ENCODE measurements around the gene NOP53. TPM values are rescaled to one million over a fixed set of nuclear protein-coding genes. Genes with fewer than 3 reads are reported as not detected.
"Not testable (repeated sequence)": the region's sequence is repeated elsewhere in the genome, so short reads cannot be mapped to it uniquely, and the experiment has no call there.

Gene NOP53
- total RNA-seq, 1 donor from 2014 or later: 93.2 TPM

DNA sequence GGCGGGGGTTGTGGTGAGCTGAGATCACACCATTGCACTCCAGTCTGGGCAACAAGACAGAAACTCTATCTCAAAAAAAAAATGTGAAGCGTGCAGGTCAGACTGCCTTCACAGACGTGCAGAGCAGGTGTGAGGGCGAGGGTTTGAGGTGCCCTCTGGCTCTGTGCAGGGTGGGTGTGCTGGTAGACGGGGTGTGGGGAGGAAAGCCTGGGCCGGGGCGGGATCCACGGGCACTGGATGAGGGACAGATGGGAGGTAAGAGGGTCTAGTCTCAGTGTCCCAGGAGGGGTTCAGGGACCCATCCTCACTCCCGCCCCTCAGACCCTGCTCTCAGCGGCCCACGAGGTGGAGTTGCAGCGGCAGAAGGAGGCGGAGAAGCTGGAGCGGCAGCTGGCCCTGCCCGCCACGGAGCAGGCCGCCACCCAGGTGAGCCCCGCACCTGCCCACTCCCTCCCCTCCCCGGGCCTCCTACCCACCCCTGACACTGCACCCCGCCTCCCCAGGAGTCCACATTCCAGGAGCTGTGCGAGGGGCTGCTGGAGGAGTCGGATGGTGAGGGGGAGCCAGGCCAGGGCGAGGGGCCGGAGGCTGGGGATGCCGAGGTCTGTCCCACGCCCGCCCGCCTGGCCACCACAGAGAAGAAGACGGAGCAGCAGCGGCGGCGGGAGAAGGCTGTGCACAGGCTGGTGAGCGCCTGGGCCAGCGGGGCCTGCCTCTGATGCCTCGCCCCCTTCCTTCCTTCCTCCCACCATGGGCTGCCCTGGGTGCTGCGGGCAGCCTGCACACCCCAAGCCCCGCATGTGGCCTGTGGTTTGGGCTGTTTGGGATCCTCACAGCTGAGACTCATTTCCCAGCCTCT is 9.1 kb downstream of the NOP53 start:
- no peak for DNase-seq (ENCODE audit: low spot score)

DNA sequence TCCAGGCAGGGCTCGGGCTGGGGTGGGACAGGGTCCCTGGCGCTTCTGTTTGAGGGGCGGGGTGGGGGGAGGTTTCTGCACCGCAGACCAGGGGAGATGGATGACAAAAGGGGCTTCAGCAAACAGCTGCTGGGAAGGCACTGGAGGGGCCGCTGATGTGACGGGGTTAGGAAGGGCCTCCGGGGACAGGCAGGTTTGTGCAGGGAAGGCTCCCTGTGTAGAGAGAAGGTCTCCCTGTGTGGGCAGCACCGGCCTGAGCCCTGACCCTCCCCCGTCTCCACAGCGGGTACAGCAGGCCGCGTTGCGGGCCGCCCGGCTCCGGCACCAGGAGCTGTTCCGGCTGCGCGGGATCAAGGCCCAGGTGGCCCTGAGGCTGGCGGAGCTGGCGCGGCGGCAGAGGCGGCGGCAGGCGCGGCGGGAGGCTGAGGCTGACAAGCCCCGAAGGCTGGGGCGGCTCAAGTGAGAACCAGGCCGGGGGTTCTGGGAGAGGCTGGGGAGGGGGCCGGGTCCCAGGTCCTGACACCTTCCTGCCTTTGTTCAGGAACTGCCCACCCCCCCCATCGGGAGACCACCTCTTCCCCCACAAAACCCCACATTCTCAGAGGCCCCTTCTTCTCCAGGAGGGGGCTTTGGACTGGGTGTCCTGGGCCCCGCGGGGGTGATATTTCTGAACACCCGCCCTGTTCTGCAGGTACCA is 9.9 kb downstream of the NOP53 start:
- no peak for DNase-seq (ENCODE audit: low spot score)

DNA sequence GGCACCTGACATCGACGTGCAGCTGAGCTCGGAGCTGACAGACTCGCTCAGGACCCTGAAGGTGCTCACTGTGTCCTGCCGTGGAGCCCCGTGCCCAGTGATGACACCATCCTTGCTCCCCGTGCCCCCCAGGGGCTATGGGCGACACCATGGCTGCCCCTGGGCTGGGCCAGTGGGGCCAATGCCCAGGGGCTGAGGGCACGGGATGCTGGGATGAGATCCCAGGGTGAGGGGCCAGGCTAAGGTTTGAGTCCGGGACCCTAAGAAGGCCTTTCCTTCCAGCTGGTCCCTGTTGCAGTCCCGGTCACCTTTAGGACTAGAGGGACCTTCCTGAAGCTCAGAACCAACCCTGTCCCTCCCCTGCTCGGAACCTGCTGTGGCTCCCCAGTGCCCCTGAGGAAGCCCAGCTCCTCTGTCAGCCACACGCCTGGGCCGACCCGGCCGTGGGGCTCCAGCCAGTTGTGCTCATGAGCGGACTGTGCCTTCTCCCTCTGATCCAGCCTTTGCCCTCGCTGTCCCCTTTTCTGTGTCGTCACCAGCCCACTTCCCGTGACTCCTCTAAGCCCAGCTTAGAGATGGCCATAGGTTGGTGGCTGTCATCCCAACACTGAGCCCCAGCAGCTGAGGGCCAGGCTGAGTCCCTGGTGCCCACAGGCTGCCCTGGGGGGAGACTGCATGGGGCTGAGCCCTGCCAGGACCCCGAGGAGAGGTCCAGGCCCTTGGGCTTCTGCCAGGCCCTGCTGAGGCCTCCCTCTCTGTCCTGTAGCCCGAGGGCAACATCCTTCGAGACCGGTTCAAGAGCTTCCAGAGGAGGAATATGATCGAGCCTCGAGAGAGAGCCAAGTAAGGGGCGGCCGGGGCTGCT is 10.6 kb downstream of the NOP53 start:
- DNase-seq (ENCODE audit: low spot score): no peak

DNA sequence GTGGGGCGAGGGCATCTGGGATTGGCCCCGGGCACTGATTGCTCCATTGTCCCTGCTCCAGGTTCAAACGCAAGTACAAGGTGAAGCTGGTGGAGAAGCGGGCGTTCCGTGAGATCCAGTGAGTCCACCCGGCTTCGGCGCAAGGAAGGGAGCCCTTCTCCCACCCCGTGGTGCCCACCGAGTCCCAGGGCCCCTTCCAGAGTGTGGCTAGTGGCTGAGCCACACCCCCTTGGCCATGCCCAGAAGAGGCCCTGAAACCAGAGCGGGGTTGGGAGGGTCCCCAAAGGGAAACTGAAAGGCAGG is 11.2 kb downstream of the NOP53 start:
- DNase-seq (ENCODE audit: low spot score): no peak

DNA sequence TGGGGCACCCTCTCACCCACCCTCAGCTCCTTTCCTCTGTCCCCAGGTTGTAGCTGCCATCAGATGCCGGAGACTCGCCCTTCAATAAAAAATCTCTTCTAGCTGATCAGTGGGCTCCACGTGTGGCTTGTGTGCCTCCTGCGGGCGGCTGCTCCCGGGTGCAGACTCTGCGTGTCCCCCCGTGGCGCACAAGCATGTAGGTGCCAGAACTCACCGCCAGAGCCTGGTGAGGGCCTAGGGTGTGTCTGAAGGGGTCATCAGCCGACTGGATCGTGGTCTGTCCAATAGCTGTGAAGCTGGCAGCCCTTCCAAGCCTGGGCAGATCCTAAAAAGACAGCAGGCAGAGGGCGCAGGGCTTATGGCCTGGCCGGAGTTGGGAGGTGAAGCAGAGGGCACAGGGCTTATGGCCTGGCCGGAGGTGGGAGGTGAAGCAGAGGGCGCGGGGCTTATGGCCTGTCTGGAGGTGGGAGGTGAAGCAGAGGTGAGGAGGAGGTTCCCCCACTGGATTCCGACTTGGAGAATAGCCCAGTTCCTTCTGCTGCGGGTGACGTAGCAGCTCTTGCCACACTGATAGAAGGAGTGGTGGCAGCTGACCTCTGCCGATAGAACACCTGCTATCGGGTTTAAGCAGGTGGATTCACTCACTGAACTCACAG is 11.7 kb downstream of the NOP53 start:
- no peak for DNase-seq (ENCODE audit: low spot score)

DNA sequence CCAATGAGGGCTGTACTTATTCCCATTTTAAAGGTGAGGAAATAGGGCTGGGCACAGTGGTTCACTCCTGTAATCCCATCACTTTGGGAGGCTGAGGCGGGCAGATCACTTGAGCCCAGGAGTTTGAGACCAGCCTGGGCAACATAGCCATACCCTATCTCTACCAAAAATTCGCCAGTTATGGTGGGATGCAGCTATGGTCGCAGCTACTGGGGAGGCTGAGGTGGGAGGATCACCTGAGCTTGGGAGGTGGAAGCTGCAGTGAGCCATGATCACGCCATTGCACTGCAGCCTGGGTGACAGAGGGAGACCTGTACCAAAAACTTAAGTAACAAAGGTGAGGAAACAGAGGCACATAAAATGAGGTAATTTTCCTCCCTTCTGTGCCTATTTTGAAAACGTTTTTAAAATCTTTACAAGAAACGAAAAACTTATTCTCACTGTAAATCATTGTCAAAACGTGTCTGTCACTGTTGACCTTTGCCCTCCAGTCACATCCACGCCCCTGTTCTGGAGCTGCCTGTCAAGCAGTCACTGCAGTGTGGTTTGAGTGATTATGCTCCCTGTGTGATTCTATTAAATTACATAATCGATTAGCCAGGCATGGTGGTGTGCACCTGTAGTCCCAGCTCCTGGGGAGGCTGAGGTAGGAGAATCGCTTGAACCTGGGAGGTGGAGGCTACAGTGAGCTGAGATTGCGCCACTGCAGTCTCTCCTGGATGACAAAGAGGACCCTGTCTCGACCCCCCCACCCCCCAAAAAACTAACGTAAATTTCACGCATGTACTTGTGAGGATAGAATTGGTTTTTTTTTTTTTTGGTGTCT is 12.5 kb downstream of the NOP53 start:
- DNase-seq (ENCODE audit: low spot score): no peak

DNA sequence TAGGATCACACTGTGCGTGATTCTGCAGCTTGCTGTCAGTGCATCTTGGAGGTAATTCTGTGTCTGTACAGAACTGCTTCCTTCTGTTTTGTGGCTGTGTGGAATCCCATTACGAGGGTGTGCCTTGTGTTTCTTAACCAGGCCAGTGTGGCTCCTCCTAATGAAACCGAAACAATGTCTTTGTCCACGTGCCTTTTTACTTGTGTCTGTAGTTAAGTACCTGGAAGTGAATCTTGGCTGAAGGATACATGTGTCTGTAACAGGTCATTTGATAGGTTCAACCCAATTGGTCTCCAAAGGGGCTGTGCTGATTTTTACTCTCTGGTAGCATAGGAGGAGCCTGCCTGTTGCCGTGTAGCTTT is 13.1 kb downstream of the NOP53 start:
- no peak for DNase-seq (ENCODE audit: low spot score)

DNA sequence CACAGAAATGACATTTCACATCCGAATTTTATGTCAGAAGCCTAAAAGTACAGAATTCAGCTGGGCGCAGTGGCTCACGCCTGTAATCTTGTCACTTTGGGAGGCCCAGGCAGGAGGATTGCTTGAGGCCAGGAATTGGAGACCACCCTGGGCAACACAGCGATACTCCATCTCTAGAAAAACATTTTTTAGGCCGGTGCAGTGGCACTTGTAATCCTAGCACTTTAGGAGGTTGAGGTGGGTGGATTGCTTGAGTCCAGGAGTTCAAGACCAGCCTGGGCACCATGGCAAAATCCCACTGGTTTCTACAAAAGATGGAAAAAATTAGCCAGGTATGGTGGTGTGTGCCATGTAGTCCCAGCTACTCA is 15.3 kb downstream of the NOP53 start:
- no peak for DNase-seq (ENCODE audit: low spot score)

DNA sequence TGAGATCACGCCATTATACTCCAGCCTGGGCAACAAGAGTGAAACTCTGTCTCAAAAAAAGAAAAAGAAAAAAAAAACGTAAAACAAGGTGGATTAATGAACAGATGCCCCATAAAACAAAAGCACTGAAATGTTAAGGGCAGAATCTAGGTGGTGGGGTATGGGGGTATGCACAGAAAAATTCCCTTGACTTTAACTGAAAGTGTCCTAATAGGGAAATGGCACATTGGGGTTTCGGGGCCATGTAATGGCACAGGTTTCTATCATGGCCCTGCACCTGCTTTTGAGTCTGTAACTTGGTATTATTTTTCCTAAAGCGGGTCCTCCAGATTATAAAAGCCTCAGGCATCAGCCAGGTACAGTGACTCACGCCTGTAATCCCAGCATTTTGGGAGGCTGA is 16.2 kb downstream of the NOP53 start:
- DNase-seq (ENCODE audit: low spot score): no peak

DNA sequence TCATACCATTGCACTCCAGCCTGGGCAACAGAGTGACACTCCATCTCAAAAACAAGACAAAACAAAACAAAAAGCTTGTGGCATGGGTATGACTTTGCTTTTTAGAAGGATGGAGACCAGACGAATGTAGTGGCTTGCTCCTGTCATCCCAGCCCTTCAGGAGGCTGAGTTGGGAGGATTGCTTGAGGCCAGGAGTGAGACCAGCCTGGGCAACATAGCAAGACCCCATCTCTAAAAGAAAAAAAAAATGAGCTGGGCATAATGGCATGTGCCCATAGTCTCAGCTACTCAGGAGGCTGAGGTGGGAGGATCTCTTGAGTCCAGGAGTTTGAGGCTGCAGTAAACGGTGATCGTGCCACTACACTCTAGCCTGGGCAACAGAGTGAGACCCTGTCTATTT is 16.8 kb downstream of the NOP53 start:
- DNase-seq (ENCODE audit: low spot score): no peak

DNA sequence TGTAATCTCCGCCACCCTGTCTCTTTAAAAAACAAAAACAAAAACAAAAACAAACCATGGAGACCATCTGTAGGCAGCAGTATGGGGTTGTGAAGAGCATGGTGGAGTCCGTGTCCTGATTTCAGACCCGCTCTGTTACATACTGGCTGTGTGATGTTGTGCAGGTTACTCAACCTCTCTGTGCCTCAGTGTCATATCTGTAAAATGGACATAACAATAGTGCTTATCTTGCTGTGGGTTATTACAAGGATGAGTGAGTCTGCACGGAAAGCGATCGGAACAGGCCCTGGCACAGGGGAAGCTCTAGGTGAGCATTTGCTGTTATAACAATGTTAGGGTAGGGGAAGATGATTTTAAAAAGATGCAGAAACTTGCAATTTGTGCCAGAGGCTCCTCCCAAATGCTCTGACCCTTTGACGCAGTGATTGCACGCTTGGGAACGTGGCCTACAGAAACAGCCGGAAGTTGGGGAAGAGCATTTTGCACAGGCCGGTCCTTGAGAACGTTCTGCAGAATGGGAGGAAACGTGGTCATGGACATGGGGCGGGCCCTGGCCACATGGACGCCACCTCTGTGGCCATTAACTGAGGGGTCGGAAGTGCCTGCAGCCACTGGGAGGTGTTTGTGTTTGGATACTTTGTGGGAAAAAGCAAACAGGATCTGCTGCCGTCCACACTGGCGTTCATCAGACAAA is 17.4 kb downstream of the NOP53 start:
- no peak for DNase-seq (ENCODE audit: low spot score)

DNA sequence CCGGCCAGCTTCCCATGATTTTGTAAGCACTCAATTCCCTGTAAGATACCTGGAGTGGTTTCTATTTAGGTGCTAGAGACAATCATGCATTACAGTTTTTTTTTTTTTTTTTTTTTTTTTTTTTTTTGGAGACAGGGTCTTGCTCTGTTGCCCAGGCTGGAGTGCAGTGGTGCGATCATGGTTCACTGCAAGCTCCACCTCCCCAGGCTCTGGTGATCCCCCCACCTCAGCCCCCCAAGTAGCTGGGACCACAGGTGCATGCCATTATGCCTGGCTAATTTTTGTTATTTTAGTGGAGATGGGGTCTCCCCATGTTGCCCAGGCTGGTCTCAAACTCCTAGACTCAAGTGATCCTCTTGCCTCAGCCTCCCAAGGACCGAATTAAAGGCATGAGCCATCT is 19.4 kb downstream of the NOP53 start:
- not testable (repeated sequence) for DNase-seq (ENCODE audit: low spot score)

DNA sequence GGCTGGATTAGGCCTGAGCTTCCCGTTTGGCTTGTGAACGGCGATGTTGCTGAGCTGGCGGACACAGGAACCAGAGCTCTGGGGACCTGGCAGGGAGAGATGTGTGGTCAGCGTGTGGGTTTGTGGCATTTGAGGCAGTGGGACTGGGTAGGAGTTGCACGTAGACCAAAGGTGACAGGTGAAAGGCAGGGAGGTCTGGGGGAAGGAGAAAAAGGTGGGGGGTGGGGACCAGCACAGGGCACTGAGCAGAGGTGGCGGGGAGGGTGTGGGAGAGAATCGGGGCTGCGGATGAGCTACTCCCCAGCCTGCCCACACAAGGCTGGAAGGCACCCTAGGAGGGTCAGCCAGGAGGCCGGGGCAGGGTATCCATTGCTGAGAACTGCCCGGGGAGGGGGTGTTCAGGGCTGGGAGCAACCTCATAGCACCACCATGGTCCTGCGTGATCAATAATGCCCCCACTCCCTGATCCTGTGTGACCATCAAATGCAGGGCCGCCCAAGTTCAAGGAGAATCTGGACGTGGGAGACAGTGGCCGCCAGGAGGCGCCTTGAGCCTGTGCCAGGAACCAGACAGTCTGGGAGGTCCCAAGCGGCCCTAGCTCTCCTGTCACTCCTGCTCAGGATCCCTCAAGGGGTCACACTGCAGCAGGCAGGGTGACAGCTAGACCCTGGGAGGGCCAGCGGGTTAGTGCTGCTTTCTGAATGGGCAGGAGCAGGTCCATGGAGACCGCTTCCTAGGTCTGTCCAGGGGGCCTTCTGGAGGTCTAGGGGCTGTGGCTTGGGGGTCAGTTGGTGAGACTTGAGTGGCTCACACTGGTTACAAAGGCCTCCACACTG is 20.4 kb downstream of the NOP53 start:
- DNase-seq (ENCODE audit: low spot score): peak; percentile 42

DNA sequence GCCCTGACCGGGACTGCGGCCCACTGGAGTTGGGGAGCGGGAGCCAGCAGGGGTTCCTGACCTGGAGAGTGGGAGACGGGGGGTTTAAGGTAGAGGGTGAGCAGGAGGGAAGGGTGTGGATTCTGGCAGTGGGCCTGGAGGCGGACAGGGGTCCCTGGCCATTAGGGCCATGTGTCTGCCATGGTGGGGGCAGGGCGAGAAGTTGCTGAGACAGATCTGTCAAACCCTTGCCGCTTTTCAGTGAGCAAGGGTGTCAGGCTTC is 20.9 kb downstream of the NOP53 start:
- no peak for DNase-seq (ENCODE audit: low spot score)

DNA sequence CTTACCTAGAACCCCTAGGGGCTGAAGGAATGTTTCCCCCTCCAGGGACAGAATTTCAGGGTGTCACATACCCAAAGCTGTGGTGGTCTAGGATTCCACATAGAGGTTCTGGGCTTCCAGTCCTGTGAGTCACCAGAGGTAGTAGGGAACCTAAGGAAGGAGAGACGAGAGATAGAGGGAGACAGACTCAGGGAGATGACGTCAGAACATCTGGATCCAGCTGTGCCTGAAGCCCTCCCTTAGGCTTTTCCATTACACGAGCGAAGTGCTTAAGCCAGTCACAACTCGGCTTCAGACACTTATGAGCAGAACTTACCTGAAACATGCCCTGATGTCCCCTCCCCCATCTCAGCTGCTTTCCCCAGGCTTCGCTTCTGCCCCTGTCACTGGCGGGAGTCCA is 21.3 kb downstream of the NOP53 start:
- DNase-seq (ENCODE audit: low spot score): no peak

DNA sequence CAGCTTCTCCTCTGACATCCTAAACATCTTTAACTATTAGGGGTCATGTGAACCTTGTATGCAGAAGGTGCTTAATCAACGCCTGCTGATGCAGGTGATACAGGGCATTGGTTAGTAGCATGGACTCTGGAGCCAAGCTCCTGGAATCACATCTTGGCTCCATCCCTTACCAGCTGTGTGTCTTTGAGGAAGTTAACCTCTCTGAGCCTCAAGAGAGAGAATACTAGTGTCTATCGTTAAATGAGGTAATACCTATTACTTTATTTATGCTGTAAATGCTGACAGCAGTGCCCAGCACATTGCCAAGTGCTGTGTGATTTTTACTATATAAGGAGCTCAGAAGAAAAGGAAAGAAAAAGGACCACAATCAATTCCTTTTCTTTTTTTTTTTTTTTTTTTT is 22.0 kb downstream of the NOP53 start:
- DNase-seq (ENCODE audit: low spot score): no peak

DNA sequence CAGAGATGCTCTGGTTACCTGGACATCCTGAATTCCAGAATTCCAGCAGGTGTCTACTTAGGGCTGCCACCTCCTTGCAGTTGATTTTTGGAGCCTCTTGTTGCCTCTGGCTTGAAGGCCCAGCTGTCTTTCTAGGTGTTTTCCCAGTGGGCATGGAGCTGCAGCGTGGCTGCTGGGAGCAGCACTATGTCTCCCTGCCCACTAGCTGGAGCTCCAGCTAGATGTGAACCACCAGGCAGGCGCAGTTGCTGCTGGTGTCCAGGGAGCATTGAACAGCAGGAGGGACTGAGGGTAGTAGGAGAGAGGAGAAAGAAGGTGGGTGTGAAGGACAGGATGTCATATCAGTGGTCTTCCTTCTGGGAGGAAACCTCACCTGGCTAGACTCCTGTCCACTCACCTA is 23.3 kb downstream of the NOP53 start:
- no peak for DNase-seq (ENCODE audit: low spot score)

DNA sequence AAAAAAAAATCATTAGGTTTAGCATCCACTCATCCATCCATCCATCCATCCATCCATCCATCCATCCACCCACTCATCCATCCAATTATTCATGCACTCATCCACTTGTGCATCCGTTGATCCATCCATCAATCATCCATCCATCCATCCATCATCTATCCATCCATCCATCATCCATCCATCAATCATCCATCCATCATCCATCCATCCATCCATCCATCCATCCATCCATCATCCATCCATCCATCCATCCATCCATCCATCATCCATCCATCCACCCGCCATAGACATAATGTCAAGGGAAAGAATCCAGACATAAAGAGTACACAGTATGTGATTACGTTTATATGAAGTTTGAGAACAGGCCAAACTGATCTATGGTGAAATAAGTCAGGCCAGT is 24.2 kb downstream of the NOP53 start:
- no peak for DNase-seq (ENCODE audit: low spot score)

DNA sequence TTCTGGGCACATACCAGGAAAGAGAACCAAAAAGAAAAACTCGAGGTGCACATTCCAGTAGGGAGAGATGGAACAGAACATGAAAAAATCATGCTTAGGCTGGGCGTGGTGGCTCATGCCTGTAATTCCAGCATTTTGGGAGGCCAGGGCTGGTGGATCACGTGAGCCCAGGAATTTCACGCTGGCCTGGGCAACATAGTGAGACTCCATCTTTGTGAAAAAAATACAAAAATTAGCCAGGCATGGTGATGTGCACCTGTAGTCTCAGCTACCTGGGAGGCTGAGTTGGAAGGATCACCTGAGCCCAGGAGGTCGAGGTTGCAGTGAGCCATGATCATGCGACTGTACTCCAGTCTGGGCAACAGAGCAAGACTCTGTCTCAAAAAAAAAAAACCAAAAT is 25.9 kb downstream of the NOP53 start:
- DNase-seq (ENCODE audit: low spot score): not testable (repeated sequence)

DNA sequence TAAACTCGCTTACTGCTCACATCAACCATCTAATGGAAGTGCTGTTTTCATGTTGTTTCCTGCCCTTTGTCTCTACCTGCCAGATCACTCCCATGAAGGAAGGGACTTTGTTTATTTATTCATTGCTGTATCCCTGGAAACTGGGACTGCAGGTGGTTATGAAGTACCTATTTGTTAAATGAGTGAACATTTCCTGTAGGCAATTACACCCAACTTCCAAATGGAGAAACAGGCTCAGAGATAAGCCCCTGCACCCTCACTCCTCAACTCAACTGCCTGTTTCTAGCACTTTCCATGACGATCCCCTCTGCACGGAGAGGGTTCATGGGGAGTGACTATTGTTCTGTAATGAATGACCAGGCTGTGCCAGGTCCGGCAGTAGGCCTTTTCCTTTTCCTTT is 31.2 kb downstream of the NOP53 start:
- peak; percentile 47 for DNase-seq (ENCODE audit: low spot score)
